ENCODE results near the gene BRCA2.
A peak's percentile ranks its signal among the peaks of the same experiment; 100 is the strongest.
"Not testable (repeated sequence)": the region's sequence is repeated elsewhere in the genome, so short reads cannot be mapped to it uniquely, and the experiment has no call there.

BRCA2 gene

DNA sequence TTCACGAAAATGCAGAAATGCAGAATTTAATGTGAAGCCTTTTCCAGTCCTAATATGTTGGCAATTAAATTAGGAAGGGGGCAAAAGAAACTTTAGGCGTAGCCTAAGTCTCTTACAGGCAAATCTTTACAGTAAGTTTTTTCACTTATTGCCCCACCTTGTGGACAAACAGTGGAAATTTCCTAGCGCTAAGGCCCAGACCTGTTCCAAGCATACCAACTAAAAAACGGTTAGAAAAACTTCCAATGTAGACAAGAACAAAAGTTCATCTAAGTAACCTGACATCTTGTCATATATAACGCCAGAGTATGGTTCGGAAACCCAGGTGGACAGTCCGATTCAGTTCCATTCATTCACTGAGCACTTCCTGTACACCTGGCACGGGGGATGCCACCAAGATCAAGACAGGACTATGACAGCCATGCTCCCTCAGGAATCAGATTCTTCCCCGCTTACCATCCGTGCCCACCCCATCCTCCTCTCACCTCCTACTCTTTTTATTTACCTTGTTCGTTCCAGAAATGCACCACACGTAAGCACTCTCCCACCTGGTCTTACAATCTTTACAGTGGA lies 5.1 kb upstream of the BRCA2 start:
- DNase-seq, result peak; percentile 44

DNA sequence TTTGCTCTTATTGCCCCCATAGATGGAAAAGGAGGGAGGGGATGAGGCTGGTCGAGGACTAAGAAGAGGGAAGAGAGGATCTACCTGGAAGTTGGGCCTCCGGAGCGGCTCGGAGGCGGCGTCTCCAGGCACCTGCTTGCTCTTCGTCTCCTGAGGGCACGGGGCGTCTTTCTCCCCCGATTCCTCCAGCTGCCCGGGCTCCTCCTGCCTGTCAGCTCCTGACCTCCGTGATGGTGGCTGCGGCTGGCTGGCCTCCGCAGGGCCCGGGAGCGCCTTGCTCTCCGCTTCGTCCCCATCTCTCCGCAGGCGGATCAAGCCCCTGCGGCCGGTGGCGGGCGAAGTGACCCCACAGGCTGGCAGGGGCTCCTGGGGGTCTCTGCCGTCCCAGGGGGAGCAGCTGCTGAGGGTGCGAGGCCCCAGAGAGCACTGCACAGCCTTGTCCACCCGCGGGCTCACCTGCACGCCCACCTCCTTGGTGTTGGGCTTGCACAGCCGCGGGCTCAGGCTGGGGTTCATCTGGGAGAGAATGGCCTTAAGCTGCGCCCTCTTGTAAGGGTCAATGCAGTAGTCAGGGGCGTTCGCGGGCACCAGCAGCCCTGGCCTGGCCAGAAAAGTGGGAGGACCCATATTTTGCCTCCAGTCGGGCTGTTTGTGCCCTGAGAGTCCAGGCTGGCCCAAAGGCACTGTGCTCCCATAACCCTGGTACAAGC lies 4.0 kb upstream of the BRCA2 start:
- DNase-seq, result no peak

DNA sequence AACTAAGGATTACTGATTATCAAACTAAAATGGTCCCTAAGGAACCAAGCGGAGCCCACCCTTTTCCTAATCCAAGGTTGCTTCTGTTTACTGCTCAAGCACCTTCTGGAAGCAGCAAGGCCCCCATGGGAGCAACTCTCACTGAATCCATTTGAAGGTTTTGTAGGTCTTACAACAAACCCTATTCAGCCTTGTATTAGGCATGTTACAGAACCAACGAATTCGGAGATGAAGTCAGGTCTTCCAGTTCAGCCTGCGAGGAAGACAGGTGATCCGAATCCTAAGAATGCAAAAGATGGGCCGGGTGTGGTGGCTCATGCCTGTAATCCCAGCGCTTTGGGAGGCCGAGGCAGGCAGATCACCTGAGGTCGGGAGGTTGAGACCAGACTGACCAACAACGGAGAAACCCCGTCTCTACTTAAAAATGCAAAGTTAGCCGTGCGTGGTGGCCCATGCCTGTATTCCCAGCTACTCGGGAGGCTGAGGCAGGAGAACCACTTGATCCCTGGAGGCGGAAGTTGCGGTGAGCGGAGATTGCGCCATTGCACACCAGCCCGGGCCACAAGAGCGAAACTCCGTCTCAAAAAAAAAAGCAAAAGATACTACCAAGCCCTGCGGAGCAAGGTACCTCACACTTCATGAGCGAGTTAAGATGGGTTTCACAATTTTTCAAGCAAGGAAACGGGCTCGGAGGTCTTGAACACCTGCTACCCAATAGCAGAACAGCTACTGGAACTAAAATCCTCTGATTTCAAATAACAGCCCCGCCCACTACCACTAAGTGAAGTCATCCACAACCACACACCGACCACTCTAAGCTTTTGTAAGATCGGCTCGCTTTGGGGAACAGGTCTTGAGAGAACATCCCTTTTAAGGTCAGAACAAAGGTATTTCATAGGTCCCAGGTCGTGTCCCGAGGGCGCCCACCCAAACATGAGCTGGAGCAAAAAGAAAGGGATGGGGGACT lies 754 bp upstream of the BRCA2 start:
- peak; percentile 61 for DNase-seq

DNA sequence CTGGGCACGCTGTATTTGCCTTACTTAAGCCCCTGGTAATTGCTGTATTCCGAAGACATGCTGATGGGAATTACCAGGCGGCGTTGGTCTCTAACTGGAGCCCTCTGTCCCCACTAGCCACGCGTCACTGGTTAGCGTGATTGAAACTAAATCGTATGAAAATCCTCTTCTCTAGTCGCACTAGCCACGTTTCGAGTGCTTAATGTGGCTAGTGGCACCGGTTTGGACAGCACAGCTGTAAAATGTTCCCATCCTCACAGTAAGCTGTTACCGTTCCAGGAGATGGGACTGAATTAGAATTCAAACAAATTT lies 676 bp downstream of the BRCA2 start:
- no peak for DNase-seq

DNA sequence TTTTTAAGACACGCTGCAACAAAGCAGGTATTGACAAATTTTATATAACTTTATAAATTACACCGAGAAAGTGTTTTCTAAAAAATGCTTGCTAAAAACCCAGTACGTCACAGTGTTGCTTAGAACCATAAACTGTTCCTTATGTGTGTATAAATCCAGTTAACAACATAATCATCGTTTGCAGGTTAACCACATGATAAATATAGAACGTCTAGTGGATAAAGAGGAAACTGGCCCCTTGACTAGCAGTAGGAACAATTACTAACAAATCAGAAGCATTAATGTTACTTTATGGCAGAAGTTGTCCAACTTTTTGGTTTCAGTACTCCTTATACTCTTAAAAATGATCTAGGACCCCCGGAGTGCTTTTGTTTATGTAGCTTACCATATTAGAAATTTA lies 1.2 kb downstream of the BRCA2 start:
- no peak for DNase-seq

DNA sequence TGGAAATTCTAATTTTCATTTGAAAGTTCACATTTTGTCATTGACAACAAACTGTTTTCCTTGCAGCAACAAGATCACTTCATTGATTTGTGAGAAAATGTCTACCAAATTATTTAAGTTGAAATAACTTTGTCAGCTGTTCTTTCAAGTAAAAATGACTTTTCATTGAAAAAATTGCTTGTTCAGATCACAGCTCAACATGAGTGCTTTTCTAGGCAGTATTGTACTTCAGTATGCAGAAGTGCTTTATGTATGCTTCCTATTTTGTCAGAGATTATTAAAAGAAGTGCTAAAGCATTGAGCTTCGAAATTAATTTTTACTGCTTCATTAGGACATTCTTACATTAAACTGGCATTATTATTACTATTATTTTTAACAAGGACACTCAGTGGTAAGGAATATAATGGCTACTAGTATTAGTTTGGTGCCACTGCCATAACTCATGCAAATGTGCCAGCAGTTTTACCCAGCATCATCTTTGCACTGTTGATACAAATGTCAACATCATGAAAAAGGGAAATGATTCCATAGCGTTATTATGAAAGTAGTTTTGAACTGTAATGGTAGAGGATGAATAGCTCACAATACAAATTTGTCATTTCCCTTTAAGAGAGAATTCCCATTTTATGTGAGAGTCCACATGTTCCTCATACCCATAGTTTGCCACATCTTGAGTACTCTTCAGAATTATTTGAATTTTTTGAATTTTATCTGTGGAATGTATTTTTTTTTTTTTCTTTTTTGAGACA lies 2.6 kb downstream of the BRCA2 start:
- DNase-seq, result no peak

DNA sequence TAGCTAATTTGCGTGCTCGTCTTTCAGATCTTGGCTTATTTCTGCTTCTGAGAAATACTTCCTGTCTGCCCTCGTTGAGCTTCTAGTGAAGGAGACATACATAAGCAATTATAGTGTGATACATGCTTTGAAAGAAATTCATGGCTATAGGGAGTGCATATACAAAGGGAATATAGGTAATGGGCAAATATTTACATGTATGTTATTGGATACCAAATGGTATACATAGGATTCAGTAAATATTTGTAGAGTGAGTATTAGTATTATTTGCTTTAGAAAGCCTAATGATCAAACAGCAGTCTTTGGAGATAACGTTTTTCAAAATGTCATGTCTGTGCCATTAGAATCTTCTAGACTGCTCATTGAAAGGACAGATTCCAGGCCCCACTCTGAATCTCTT lies 5.2 kb downstream of the BRCA2 start:
- DNase-seq, result no peak

DNA sequence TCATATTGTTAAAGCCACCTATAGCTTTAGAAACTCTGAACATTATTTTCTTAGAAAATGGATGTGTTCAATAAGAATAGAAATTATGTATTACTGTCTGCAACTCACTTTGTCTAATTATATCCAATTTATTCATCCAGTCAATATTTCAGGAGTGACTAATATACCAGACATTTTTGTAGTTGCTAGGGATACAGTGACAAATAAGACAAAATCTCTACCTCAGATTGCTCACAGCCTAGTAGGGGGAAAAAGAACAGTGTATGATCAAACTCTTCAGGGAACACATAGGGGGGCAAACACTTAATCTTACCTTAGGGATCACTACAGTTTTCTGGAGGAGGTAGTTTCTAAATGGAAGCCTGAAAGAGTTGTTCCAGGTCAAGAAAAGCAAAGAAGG lies 8.6 kb downstream of the BRCA2 start:
- peak; percentile 80 for DNase-seq

DNA sequence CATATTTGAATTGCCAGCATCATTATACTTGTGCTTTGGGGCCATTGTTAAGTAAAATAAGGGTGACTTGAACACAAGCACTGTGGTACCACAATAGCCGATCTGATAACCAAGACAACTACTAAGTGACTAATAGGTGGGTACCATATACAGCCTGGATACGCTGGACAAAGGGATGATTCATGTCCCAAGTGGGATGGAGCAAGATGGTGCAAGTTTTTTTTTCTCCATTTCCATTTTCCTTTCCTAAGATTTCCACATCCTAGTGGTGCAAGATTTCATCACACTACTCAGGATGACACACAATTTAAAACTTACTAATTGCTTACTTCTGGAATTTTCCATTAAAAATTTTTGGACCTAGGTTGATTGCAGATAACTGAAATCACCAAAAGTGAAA lies 15.1 kb downstream of the BRCA2 start:
- peak; percentile 79 for DNase-seq

DNA sequence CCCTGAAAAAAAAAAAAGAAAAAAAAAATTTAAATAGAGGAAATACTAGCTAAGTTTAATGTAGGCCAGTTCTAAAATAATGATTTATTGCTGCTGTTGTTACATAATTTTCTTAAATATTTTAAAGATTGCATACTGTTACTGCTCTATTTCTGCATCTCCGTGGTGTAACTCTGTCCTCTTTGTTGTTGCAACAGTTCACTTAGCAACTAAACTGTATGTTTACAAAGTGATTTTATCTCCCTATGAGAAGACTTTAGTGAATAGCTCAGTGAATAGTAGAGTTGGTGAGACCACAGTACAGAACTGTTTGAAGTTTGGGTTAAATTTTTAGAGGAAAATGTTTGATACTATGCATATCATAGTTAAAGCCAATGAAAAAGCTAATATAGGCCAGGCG lies 19.4 kb downstream of the BRCA2 start:
- peak; percentile 15 for DNase-seq

DNA sequence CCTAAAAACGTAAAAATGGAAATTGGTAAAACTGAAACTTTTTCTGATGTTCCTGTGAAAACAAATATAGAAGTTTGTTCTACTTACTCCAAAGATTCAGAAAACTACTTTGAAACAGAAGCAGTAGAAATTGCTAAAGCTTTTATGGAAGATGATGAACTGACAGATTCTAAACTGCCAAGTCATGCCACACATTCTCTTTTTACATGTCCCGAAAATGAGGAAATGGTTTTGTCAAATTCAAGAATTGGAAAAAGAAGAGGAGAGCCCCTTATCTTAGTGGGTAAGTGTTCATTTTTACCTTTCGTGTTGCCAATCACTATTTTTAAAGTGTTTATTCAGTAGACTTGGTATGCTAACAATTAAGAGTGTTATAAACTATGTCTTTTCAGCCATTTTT lies 25.6 kb downstream of the BRCA2 start:
- DNase-seq, result no peak

DNA sequence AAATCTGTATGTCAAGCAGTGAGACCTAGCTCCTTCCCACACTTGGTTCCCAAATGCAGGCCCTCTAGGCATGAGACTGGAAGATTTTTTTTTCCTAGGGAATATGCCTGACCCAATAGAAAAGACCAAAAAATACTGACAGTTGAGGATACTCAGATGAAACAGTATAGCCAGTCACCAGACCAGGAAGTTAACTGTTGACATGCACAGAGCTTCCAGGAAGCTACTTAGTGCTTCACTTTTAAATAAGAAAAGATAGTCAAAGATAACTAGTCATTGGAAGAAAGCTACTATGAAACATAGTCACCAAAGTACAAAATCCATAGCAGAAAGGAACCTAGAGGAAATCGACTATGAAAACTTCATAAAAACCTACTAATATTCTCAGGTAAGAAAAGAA lies 32.3 kb downstream of the BRCA2 start:
- DNase-seq, result no peak

DNA sequence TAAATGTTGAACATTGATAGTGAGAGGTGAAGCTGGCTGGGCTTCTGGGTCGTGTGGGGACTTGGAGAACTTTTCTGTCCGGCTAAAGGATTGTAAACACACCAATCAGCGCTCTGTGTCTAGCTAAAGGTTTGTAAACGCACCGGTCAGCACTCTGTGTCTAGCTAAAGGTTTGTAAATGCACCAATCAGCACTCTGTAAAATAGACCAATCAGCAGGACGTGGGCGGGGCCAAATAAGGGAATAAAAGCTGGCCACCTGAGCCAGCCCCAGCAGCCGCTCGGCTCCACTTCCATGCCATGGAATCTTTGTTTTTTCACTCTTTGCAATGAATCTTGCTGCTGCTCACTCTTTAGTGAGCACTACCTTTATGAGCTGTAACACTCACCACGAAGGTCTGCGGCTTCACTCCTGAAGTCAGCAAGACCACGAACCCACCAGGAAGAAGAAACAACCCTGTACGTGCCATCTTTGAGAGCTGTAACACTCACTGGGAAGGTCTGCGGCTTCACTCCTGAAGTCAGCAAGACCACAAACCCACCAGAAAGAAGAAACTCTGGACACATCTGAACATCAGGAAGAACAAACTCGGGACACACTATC lies 35.6 kb downstream of the BRCA2 start:
- DNase-seq, result not testable (repeated sequence)

DNA sequence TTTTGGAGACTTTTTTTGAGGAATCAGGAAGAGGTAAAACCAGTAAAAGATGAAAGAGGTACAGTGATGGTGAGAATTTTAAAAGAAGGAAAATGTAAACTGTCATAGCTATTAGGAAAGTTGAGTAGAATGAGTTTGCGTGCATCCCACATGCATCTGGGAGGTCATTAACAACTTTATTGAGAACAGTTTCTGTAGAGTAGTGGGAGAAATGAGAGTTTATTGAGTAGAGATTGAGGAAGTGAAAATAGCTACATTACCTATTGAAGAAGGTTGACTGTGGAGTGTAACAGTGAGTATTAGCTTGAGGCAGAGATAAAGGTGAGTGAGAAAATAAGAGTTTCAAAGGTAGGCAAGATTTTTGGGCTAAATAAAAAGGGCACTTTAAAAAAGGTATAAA lies 38.7 kb downstream of the BRCA2 start:
- DNase-seq, result no peak

DNA sequence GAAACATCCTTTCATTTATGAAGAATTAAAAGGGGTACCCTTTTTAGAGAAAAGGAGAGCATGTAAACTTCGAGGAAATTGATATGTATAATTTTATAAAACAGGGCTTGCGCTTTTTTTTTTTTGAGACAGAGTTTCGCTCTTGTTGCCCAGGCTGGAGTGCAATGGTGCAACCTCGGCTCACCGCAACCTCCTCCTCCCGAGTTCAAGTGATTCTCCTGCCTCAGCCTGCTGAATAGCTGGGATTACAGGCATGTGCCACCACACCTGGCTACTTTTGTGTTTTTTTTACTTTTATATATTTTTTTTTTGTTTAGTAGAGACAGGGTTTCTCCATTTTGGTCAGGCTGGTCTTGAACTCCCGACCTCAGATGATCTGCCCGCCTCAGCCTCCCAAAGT lies 40.6 kb downstream of the BRCA2 start:
- not testable (repeated sequence) for DNase-seq

DNA sequence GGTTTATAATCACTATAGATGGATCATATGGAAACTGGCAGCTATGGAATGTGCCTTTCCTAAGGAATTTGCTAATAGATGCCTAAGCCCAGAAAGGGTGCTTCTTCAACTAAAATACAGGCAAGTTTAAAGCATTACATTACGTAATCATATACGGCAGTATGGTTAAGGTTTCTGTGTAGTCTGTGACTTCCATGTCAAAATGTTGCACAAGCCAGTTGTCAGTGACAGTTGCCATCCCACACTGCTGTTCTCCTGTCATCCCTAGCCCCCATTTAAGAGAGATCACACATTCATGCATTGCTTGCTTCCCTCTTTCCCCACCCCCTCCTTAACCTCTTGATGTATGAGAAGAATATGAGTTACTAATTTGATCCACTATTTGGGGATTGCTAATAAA lies 47.3 kb downstream of the BRCA2 start:
- DNase-seq, result no peak

DNA sequence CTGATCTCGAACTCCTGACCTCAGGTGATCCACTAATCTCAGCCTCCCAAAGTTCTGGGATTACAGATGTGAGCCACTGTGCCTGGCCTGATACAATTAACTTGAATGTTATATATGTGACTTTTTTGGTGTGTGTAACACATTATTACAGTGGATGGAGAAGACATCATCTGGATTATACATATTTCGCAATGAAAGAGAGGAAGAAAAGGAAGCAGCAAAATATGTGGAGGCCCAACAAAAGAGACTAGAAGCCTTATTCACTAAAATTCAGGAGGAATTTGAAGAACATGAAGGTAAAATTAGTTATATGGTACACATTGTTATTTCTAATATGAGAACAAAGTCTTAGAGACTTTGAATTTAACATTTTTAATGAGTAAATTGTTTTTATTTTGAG lies 55.5 kb downstream of the BRCA2 start:
- DNase-seq, result no peak

DNA sequence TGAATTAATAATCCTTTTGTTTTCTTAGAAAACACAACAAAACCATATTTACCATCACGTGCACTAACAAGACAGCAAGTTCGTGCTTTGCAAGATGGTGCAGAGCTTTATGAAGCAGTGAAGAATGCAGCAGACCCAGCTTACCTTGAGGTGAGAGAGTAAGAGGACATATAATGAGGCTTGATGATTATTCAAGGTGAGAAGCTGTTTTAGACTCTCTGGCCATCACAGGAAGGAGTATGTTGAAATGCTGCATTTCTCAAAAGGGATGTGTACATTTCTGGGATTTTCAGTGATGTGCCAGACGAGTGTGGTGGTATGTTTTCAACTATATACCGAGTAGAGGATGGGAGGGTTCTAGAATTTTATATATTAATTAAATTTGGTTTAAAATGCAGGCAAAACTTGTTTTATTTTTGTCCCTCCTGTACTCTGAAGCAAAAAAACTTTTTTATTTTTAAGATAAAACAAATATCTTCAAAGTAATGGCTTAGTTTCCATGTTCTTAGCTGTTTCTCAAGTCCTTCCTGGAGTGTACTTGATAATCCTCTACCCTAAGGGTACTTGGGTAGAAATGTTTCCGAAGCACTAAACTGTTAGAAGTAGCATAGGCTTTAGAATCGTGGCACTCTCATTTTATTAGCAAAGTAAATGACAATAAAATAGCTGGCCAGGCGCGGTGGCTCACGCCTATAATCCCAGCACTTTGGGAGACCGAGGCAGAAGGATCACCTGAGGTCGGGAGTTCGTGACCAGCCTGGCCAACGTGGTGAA lies 61.5 kb downstream of the BRCA2 start:
- no peak for DNase-seq

DNA sequence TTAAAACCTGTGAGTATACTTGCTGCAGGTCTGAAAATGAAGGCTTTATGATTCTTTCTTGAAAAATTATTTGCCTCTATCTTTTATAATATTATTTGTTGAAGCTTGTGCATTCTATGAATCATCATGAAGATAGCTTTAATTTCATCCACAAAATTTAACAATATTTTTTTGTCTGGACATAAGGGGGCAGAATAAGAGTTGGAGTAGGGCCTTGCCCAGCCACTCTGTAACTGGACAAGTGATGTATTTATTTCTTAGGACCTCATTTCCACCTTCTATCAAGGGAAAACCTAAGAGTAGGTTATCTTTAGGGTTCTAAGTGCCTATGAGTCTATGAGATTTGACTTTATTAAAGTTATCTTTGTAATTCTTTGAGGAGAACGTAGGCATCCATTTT lies 62.7 kb downstream of the BRCA2 start:
- DNase-seq, result no peak

DNA sequence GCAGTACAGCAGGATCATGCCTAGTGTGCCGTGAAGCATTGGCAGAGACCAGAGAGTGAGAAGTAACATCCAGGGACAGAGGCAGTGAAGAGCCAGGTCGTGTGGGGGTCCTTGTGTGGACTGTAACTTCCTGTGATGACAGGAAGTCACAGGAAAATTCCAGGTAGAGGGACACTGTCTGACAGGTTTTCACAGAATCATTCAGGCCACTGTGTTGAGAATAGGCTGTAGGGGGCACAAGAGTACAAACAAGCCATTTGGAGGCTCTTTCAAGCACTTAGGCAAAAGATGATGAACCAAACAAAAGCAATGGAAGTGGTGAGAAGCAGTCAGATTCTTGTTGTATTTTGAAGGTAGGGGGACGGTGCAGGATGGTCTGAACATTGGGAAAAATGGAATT lies 66.2 kb downstream of the BRCA2 start:
- DNase-seq, result peak; percentile 11

DNA sequence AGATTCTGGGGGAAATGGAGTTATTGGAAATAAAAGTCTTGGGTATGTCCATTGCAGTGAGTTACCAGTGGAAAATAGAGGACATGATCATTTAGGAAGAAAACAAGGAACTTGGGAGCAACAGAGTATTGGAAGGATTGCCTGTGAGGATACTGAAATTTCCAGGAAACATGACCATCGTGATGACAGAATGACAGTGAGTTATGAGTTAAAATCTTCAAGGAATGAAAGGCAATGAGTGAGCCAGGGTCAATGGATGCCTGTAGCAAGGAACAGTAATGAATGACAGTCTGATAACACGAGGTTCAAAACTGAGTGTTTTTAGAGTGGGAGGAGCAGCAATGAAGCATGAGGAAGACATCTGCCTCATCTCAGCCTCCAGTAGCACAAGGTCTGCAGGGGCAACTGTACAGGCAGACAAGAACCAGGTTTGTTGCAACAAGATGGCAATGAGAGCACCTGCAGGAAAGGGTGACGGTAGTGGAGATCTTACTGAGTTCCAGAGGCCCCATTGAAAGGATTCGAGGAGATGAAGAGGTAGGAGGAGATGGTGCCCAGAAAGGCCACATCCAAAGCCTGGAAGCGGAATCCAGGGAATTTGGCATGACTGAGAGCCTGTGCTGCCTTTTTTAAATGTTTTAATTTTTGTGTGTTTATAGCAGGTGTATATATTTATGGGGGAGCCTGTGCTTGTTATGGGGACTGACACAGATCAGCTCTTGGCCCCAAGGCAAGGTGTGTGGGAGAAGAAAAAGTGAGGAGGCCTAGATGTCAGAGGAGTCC lies 68.7 kb downstream of the BRCA2 start:
- no peak for DNase-seq

Data from fibroblast of skin of right biceps (primary cell).